GM23338 (cell line): ENCODE data around the gene PRR22. TPM values are rescaled to one million over a fixed set of nuclear protein-coding genes. Genes with fewer than 3 reads are reported as not detected.
A peak's percentile ranks its signal among the peaks of the same experiment; 100 is the strongest.
"Not testable (repeated sequence)": the region's sequence is repeated elsewhere in the genome, so short reads cannot be mapped to it uniquely, and the experiment has no call there.

ENCODE experiments used
- ATAC-seq: fragments of 200-7000 bp; cut with Tn5 transposase; 3 replicates; pipeline ENCODE4 v1.9.1; 2020
- DNase-seq: peaks from one replicate; pipeline ENCODE4 v3.0.0-alpha.2; 2015; ENCODE audit warnings: low spot score
- H2AFZ ChIP-seq: fragments of 200-600 bp; sonication (generic); 2 replicates; pipeline ENCODE4 v1.8.0; 2016; ENCODE audit warnings: antibody characterized with exemption, mild to moderate bottlenecking, moderate library complexity
- H3F3A ChIP-seq: fragments of 200-600 bp; sonication (generic); replicated peaks from 2 replicates; pipeline ENCODE4 v1.8.0; 2017; ENCODE audit warnings: antibody characterized with exemption, mixed run types, low read depth
- H3K27ac ChIP-seq: fragments of 200-600 bp; sonication (generic); 2 replicates; pipeline ENCODE4 v1.6.1; 2016; ENCODE audit warnings: low read depth
- H3K27me3 ChIP-seq: fragments of 200-600 bp; sonication (generic); 2 replicates; pipeline ENCODE4 v1.8.0; 2016; ENCODE audit warnings: mild to moderate bottlenecking, mixed run types, moderate library complexity; ENCODE audit not compliant: insufficient read depth
- H3K36me3 ChIP-seq: fragments of 200-600 bp; sonication (generic); 2 replicates; pipeline ENCODE4 v1.8.0; 2016; ENCODE audit warnings: mild to moderate bottlenecking; ENCODE audit not compliant: insufficient read depth
- H3K4me1 ChIP-seq: fragments of 200-600 bp; sonication (generic); 2 replicates; pipeline ENCODE4 v1.8.0; 2016; ENCODE audit warnings: mild to moderate bottlenecking, moderate library complexity; ENCODE audit not compliant: insufficient read depth
- H3K4me2 ChIP-seq: fragments of 200-600 bp; sonication (generic); 2 replicates; pipeline ENCODE4 v1.7.1; 2017; ENCODE audit warnings: mixed run types
- H3K4me3 ChIP-seq: fragments of 200-600 bp; sonication (generic); 2 replicates; pipeline ENCODE4 v1.6.1; 2016; ENCODE audit warnings: mixed run types
- H3K79me2 ChIP-seq: fragments of 200-600 bp; sonication (generic); replicated peaks from 2 replicates; pipeline ENCODE4 v1.8.0; 2017; ENCODE audit warnings: mild to moderate bottlenecking; ENCODE audit not compliant: insufficient read depth
- H3K9me2 ChIP-seq: fragments of 200-600 bp; sonication (generic); 2 replicates; pipeline ENCODE4 v1.8.0; 2017; ENCODE audit not compliant: insufficient read depth
- H4K20me1 ChIP-seq: fragments of 200-600 bp; sonication (generic); replicated peaks from 2 replicates; pipeline ENCODE4 v1.8.0; 2017; ENCODE audit warnings: mild to moderate bottlenecking; ENCODE audit not compliant: insufficient read depth
- H3K27ac Mint-ChIP-seq: 2 replicates; pipeline ENCODE4 v1.8.0; 2020; ENCODE audit warnings: inconsistent platforms, mild to moderate bottlenecking, moderate library complexity, mixed read lengths
- H3K27me3 Mint-ChIP-seq: 3 replicates; pipeline ENCODE4 v1.8.0; 2022; ENCODE audit warnings: low read depth, mild to moderate bottlenecking, moderate library complexity, mixed read lengths, inconsistent platforms; ENCODE audit not compliant: insufficient read depth, poor library complexity
- H3K36me3 Mint-ChIP-seq: 3 replicates; pipeline ENCODE4 v1.8.0; 2021; ENCODE audit warnings: low read depth, mild to moderate bottlenecking, inconsistent platforms, moderate library complexity, mixed read lengths
- H3K4me1 Mint-ChIP-seq: 3 replicates; pipeline ENCODE4 v1.8.0; 2020; ENCODE audit warnings: mild to moderate bottlenecking, inconsistent platforms, mixed read lengths
- H3K4me3 Mint-ChIP-seq: 3 replicates; pipeline ENCODE4 v1.8.0; 2021; ENCODE audit warnings: moderate library complexity, mild to moderate bottlenecking, inconsistent platforms, mixed read lengths
- H3K9me3 Mint-ChIP-seq: 3 replicates; pipeline ENCODE4 v1.8.0; 2020; ENCODE audit warnings: moderate library complexity, mild to moderate bottlenecking, inconsistent platforms, mixed read lengths
- CTCF ChIP-seq, 2 experiments: fragments of 200-600 bp in 1 of 2; sonication (generic) in 1 of 2; conservative IDR thresholded peaks; 2 replicates each; pipeline versions ENCODE4 v1.5.1 to v1.6.1; 2016 to 2017; ENCODE audit warnings: antibody characterized with exemption in 2 of 2, low read depth in 2 of 2, mild to moderate bottlenecking in 2 of 2, moderate library complexity in 1 of 2
- EZH2phosphoT487 ChIP-seq: fragments of 200-600 bp; sonication (generic); IDR thresholded peaks from one replicate; pipeline ENCODE4 v1.8.1; 2018; ENCODE audit warnings: antibody characterized with exemption; ENCODE audit not compliant: unreplicated experiment
- POLR2AphosphoS5 ChIP-seq: IDR thresholded peaks from 2 replicates; pipeline ENCODE4 v1.6.1; 2016; ENCODE audit warnings: antibody characterized with exemption, low read depth
- ZNF462 ChIP-seq: fragments of 250-450 bp; sonication (Bioruptor Pico); IDR thresholded peaks from 2 replicates; pipeline ENCODE4 v1.5.0; 2020; ENCODE audit warnings: mild to moderate bottlenecking, moderate library complexity
- polyA plus RNA-seq: library from polyadenylated mRNA; unstranded; fragments of >200 nt; fragmentation: Nextera tagmentation; extraction: Ambion mirVana; gene quantifications from 2 replicates; pipeline ENCODE4 v1.2.1, GENCODE V29; 2016
- total RNA-seq: library from RNA; depleted of rRNA; stranded (reverse); fragments of >200 nt; shearing (Covaris generic); gene quantifications from 2 replicates; pipeline ENCODE4 v1.2.3, GENCODE V29; 2014

Gene PRR22
- total and polyA plus RNA-seq, 2 experiments from 2014 or later = 1.0 to 1.2 TPM

GRCh38 chr19:5748920-5749319 is 35.6 kb downstream of the PRR22 start:
- H3F3A ChIP-seq, H3K4me3 ChIP-seq, H3K9me2 ChIP-seq, H3K27ac Mint-ChIP-seq, H3K79me2 ChIP-seq, H3K4me1 Mint-ChIP-seq, H3K4me1 ChIP-seq, H2AFZ ChIP-seq, H3K36me3 Mint-ChIP-seq, H3K9me3 Mint-ChIP-seq, ATAC-seq, H3K4me2 ChIP-seq, DNase-seq, H3K36me3 ChIP-seq, H4K20me1 ChIP-seq, H3K27me3 ChIP-seq, H3K4me3 Mint-ChIP-seq, H3K27ac ChIP-seq: not testable (repeated sequence)
- peaks cover 11% of the 10 kb centered on the region for H3K27me3 Mint-ChIP-seq

- not testable (repeated sequence) for H3K4me3 ChIP-seq, H3K36me3 Mint-ChIP-seq, H3F3A ChIP-seq, H4K20me1 ChIP-seq, H3K4me1 ChIP-seq, H3K27me3 ChIP-seq, H3K27me3 Mint-ChIP-seq, H3K79me2 ChIP-seq, H3K36me3 ChIP-seq, ATAC-seq, H3K9me2 ChIP-seq, H3K4me1 Mint-ChIP-seq, DNase-seq, H3K4me3 Mint-ChIP-seq, H3K9me3 Mint-ChIP-seq, H3K27ac ChIP-seq, H3K4me2 ChIP-seq, H3K27ac Mint-ChIP-seq, H2AFZ ChIP-seq
Measured at GRCh38 chr19:5744999-5745398, 39.5 kb downstream of the PRR22 start.

DNA sequence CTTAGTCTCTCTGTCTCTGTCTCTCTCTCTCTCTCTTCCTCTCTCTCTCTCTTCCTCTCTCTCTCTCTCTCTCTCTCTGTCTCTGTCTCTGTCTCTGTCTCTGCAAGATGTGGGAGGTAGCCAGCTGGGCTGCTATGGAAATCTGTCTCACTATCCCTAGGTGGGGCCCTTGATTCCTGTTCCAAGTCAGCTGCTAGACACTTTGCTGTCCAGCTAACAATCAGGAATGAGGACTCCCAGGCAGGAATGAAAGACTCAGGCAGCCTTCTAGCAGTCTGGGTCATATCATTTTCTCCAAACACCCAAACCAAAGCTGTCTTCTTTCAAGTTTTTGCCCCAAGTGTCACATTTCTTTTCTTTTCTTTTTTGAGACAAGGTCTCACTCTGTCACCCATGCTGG is 40.9 kb downstream of the PRR22 start:
- Histone ChIP-seq H3K27me3 (no peaks in the 10 kb centered on the region), H3K4me3 (no peak overlapping the region), H3K4me2 (no peak overlapping the region), H3K27ac (no peak overlapping the region), H2AFZ (no peak overlapping the region), H3K36me3 (no peaks in the 10 kb centered on the region), H3F3A (no peaks in the 10 kb centered on the region), H3K9me2 (no peaks in the 10 kb centered on the region), H3K4me1 (no peaks in the 10 kb centered on the region), H4K20me1 (no peaks in the 10 kb centered on the region), H3K79me2 (no peaks in the 10 kb centered on the region)
- Mint-ChIP-seq H3K27me3 (peaks cover 9% of the 10 kb centered on the region), H3K27ac (no peak overlapping the region), H3K4me1 (no peaks in the 10 kb centered on the region), H3K36me3 (no peaks in the 10 kb centered on the region), H3K9me3 (no peaks in the 10 kb centered on the region; the same call in 2 of the 3 replicates), H3K4me3 (no peak overlapping the region)
- DNase-seq = no peak
- no peak for ATAC-seq
- TF ChIP-seq EZH2phosphoT487 (no peak), CTCF (conservative IDR thresholded peaks at IDR 0.05; ENCODE audit: low read depth in 2 of 2) (0 out of 4 replicates have a peak, but pooled peaks of 1 of the 2 experiments have one; percentile 0)

GRCh38 chr19:5742051-5742450 is 42.5 kb downstream of the PRR22 start:
- Histone ChIP-seq H3K4me2 (no peak overlapping the region), H3F3A (no peaks in the 10 kb centered on the region), H3K4me1 (no peaks in the 10 kb centered on the region), H3K27me3 (no peaks in the 10 kb centered on the region), H3K79me2 (no peaks in the 10 kb centered on the region), H3K36me3 (no peaks in the 10 kb centered on the region), H4K20me1 (no peaks in the 10 kb centered on the region), H3K9me2 (no peaks in the 10 kb centered on the region), H3K27ac (no peak overlapping the region), H3K4me3 (no peak overlapping the region), H2AFZ (no peak overlapping the region)
- no peaks in the 10 kb centered on the region for H3K4me1 Mint-ChIP-seq
- no peak for ATAC-seq
- H3K27me3 Mint-ChIP-seq = peaks cover 3% of the 10 kb centered on the region
- no peaks in the 10 kb centered on the region for H3K36me3 Mint-ChIP-seq
- no peak overlapping the region for H3K4me3 Mint-ChIP-seq
- H3K9me3 Mint-ChIP-seq = no peaks in the 10 kb centered on the region; the same call in 2 of the 3 replicates
- H3K27ac Mint-ChIP-seq = no peak overlapping the region
- no peak for DNase-seq
- TF ChIP-seq ZNF462 (CRISPR knock-in tag) (no peak), POLR2AphosphoS5 (no peak)
